HepG2 (cell line): Measurements from ENCODE around the gene LSR. TPM values are rescaled to one million over a fixed set of nuclear protein-coding genes. Genes with fewer than 3 reads are reported as not detected.

ENCODE experiments used
- ATAC-seq: fragments of 200-7000 bp; cut with Tn5 transposase; 3 replicates; pipeline ENCODE4 v1.9.1; 2020; ENCODE audit warnings: mild to moderate bottlenecking, moderate library complexity
- BruUV-seq: library from RNA; stranded (reverse); fragments of 400-500 nt; replicated peaks from 2 replicates; lab custom pipeline; 2021; lab: Mats Ljungman, UMichigan
- CTCF ChIA-PET: fragments of 300-600 bp; formaldehyde crosslinking; extraction: SDS; loops from one replicate; lab custom pipeline; 2021; ENCODE audit warnings: low total read pairs, inconsistent platforms, low intra/inter-chr PET ratio; lab: Yijun Ruan, JAX
- POLR2A ChIA-PET: fragments of 350-600 bp; sonication (Branson Sonifier 250); formaldehyde crosslinking; loops from one replicate; lab custom pipeline; 2020; ENCODE audit warnings: antibody characterized with exemption, inconsistent platforms; lab: Yijun Ruan, JAX
- DNase-seq: peaks from one replicate; pipeline ENCODE4 v3.0.0-alpha.2; 2015; ENCODE audit warnings: low spot score
- FAIRE-seq: peaks from 3 replicates; lab custom pipeline; 2011; peaks lifted over from hg19 to GRCh38; lab: Jason Lieb, UNC
- H2AFZ ChIP-seq: one replicate; pipeline ENCODE4 v1.6.1; 2011; ENCODE audit warnings: low read length, inconsistent platforms
- H3K27ac ChIP-seq: fragments of 300-600 bp; 3 replicates; pipeline ENCODE4 v1.8.0; 2011; ENCODE audit warnings: mixed run types, mild to moderate bottlenecking, mixed read lengths, low read length, inconsistent platforms; ENCODE audit not compliant: insufficient read depth; ENCODE audit errors: extremely low read length
- H3K27me3 ChIP-seq, 2 experiments: fragments of 200-600 bp in 1 of 2; 2 replicates in 1 of 2; 3 replicates in 1 of 2; pipeline versions ENCODE4 v1.6.0 to v1.8.0; 2011; ENCODE audit warnings: low read length in 2 of 2, mild to moderate bottlenecking in 2 of 2, moderate library complexity in 2 of 2, inconsistent platforms in 1 of 2; ENCODE audit not compliant: insufficient read depth in 2 of 2, control insufficient read depth in 1 of 2
- H3K36me3 ChIP-seq, 2 experiments: fragments of 200-600 bp in 1 of 2; replicated peaks in 1 of 2; 2 replicates in 1 of 2; 3 replicates in 1 of 2; pipeline versions ENCODE4 v1.5.1 to v1.8.0; 2011; ENCODE audit warnings: low read length in 2 of 2, inconsistent platforms in 1 of 2; ENCODE audit not compliant: insufficient read depth in 2 of 2, control insufficient read depth in 1 of 2
- H3K4me1 ChIP-seq: 2 replicates; pipeline ENCODE4 v1.5.1; 2012; ENCODE audit warnings: low read length, inconsistent platforms; ENCODE audit not compliant: insufficient read depth
- H3K4me2 ChIP-seq: 2 replicates; pipeline ENCODE4 v1.6.0; 2011; ENCODE audit warnings: low read depth, low read length, inconsistent platforms
- H3K4me3 ChIP-seq, 3 experiments: fragments of 200-600 bp in 1 of 3; sonication (generic), shearing (Covaris generic) in 1 of 3; replicated peaks in 1 of 3; 2 replicates each; pipeline ENCODE4 v1.5.1; 2011 to 2016; ENCODE audit warnings: low read length in 3 of 3, inconsistent platforms in 2 of 3, low read depth in 2 of 3, mild to moderate bottlenecking in 2 of 3, control low read depth in 1 of 3, mixed read lengths in 1 of 3; ENCODE audit not compliant: insufficient read depth in 1 of 3
- H3K79me2 ChIP-seq: one replicate; pipeline ENCODE4 v1.6.1; 2011; ENCODE audit warnings: low read length, inconsistent platforms; ENCODE audit not compliant: insufficient read depth
- H3K9ac ChIP-seq: 2 replicates; pipeline ENCODE4 v1.6.0; 2011; ENCODE audit warnings: mild to moderate bottlenecking, low read depth, low read length, inconsistent platforms; ENCODE audit not compliant: insufficient read depth
- H3K9me3 ChIP-seq: 2 replicates; pipeline ENCODE4 v1.5.1; 2012; ENCODE audit warnings: mild to moderate bottlenecking, low read length
- H4K20me1 ChIP-seq: 2 replicates; pipeline ENCODE4 v1.6.0; 2011; ENCODE audit warnings: inconsistent platforms, mild to moderate bottlenecking, low read length, moderate library complexity; ENCODE audit not compliant: insufficient read depth
- CAMTA2 ChIP-seq: sonication (generic); formaldehyde crosslinking; IDR thresholded peaks from 2 replicates; pipeline ENCODE4 v1.4.0; 2020; ENCODE audit warnings: mild to moderate bottlenecking, missing genetic modification reagents, borderline replicate concordance
- ESRRA ChIP-seq: sonication (generic); formaldehyde crosslinking; IDR thresholded peaks from 2 replicates; pipeline ENCODE4 v1.5.1; 2020; ENCODE audit warnings: mild to moderate bottlenecking, low read depth, missing genetic modification reagents
- HNF4G ChIP-seq, 2 experiments: sonication (generic) in 1 of 2; formaldehyde crosslinking in 1 of 2; IDR thresholded peaks; 2 replicates each; pipeline versions ENCODE4 v1.4.0 to v1.6.1; 2011 to 2020; ENCODE audit warnings: borderline replicate concordance in 2 of 2, low read depth in 2 of 2, mild to moderate bottlenecking in 2 of 2, low read length in 1 of 2, missing genetic modification reagents in 1 of 2, moderate library complexity in 1 of 2
- HNRNPK ChIP-seq: fragments of 200-400 bp; formaldehyde crosslinking; IDR thresholded peaks from 2 replicates; pipeline ENCODE4 v1.6.1; 2018; ENCODE audit warnings: low read length, low read depth, moderate library complexity, mild to moderate bottlenecking; ENCODE audit not compliant: poor library complexity, severe bottlenecking
- HOMEZ ChIP-seq: IDR thresholded peaks from 2 replicates; pipeline ENCODE4 v1.6.1; 2016; ENCODE audit warnings: low read depth
- KAT7 ChIP-seq: IDR thresholded peaks from 2 replicates; pipeline ENCODE4 v1.6.1; 2018; ENCODE audit warnings: borderline replicate concordance, missing compliant biosample characterization
- MED13 ChIP-seq: sonication (generic); formaldehyde crosslinking; IDR thresholded peaks from 2 replicates; pipeline ENCODE4 v1.5.0; 2020; ENCODE audit warnings: missing genetic modification reagents
- SNAPC2 ChIP-seq: sonication (generic); formaldehyde crosslinking; IDR thresholded peaks from 2 replicates; pipeline ENCODE4 v1.8.1; 2022; ENCODE audit warnings: mild to moderate bottlenecking, missing genetic modification reagents
- TEAD3 ChIP-seq: optimal IDR thresholded peaks from 2 replicates; pipeline ENCODE3; 2016; ENCODE audit warnings: borderline replicate concordance
- ZBTB1 ChIP-seq: sonication (generic); formaldehyde crosslinking; IDR thresholded peaks from 2 replicates; pipeline ENCODE4 v1.4.0; 2020; ENCODE audit warnings: missing genetic modification reagents, borderline replicate concordance
- ZMAT5 ChIP-seq: sonication (generic); formaldehyde crosslinking; IDR thresholded peaks from 2 replicates; pipeline ENCODE4 v1.5.0; 2020; ENCODE audit warnings: mild to moderate bottlenecking, low read depth, missing genetic modification reagents, borderline replicate concordance
- ZNF224 ChIP-seq: sonication (generic); formaldehyde crosslinking; IDR thresholded peaks from 2 replicates; pipeline ENCODE4 v1.5.0; 2020; ENCODE audit warnings: mild to moderate bottlenecking, missing genetic modification reagents
- ZNF589 ChIP-seq: sonication (generic); formaldehyde crosslinking; conservative IDR thresholded peaks from 2 replicates; pipeline ENCODE4 v1.8.0; 2022; ENCODE audit warnings: mild to moderate bottlenecking, moderate library complexity, missing genetic modification reagents
- ZNF678 ChIP-seq: sonication (generic); formaldehyde crosslinking; IDR thresholded peaks from 2 replicates; pipeline ENCODE4 v1.4.0; 2020; ENCODE audit warnings: mild to moderate bottlenecking, missing genetic modification reagents
- ZNF781 ChIP-seq: sonication (generic); formaldehyde crosslinking; IDR thresholded peaks from 2 replicates; pipeline ENCODE4 v1.5.1; 2020; ENCODE audit warnings: borderline replicate concordance, mild to moderate bottlenecking, missing genetic modification reagents; ENCODE audit errors: not compliant biosample characterization
- ZSCAN31 ChIP-seq: sonication (generic); formaldehyde crosslinking; IDR thresholded peaks from 2 replicates; pipeline ENCODE4 v1.5.0; 2020; ENCODE audit warnings: low read depth, mild to moderate bottlenecking, missing genetic modification reagents
- WGBS: methylation state at CpG from one replicate; pipeline ENCODE4 v1.1.6; 2017; ENCODE audit warnings: low lambda C conversion rate; 5-methylcytosine and 5-hydroxymethylcytosine counted together
- in situ Hi-C: cut with HindIII; loops from 2 replicates; pipeline ENCODE4 v1.10.0; 2017; ENCODE audit warnings: low pct_unique_long_range_greater_than_20kb; ENCODE audit not compliant: extremely low pct_ligation_motif_present
- intact Hi-C: fragments of 100-400 bp; cut with micrococcal nuclease; formaldehyde crosslinking; loops from one replicate; pipeline ENCODE4 v1.10.0; 2022; ENCODE audit not compliant: unreplicated experiment
- polyA plus RNA-seq, 8 experiments: library from polyadenylated mRNA; depleted of rRNA in 3 of 8; stranded (reverse) in 7 of 8; unstranded in 1 of 8; fragments of >200 nt; fragmentation: Illumina TruSeq in 4 of 8; extraction: Trizol in 4 of 8; gene quantifications; 2 replicates each; pipeline versions ENCODE4 v1.2.1 to v1.2.3, GENCODE V29; 2011 to 2016; ENCODE audit warnings: low read depth in 4 of 8, missing spikeins in 1 of 8, mixed read lengths in 1 of 8; ENCODE audit not compliant: insufficient read depth in 1 of 8
- total RNA-seq, 5 experiments: library from RNA; depleted of rRNA; stranded (reverse); fragments of >200 nt; fragmentation: Illumina TruSeq; extraction: Trizol; gene quantifications; 2 replicates each; pipeline ENCODE4 v1.2.3, GENCODE V29; 2016; ENCODE audit warnings: low read depth in 1 of 5
- TF ChIP-seq, protein P1 (sequence below): sonication (generic); formaldehyde crosslinking; IDR thresholded peaks from 2 replicates; pipeline ENCODE4 v1.4.0; 2020; ENCODE audit warnings: missing genetic modification reagents, borderline replicate concordance

LSR gene
- total and polyA plus RNA-seq, 2 of the 13 experiments (the other 11 are each of a cell fraction or from before 2014, with no cell fraction given), result 29.2 to 79.2 TPM

DNA sequence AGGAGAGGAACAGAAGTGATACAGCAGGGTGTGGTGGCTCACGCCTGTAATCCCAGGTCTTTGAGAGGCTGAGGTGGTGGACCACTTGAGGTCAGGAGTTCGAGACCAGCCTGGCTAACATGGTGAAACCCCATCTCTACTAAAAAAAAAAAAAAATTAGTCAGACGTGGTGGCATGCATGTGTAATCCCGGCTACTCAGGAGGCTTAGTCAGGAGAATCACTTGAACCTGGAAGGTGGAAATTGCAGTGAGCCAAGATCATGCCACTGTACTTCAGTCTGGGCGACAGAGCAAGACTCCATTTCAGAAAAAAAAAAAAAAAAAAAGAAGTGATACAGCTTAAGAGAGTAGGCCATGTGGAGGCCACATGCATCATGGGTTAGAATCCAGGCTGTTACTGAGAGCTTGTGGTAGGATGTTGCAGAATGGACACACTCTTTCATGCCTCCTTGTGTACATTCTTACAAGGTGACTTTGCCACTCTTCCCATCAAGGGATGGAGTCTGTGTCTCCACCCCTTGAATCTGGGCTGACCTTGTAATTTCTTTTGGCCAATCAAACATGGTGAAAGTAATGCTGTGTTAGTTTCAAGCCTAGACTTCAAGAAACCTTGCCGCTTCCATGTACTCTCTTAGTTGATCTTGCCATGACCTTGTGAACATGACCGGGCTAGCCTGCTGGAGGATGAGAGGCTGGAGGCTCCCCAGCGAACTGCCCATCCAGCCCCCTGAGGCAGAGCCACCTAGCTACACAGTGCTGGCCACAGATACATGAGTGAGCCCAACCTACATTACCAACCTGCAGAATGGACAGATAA lies 32.6 kb upstream of the LSR start:
- no peak overlapping the region for H2AFZ ChIP-seq
- H3K9me3 ChIP-seq, result no peaks in the 10 kb centered on the region
- no peak overlapping the region for H3K4me3 ChIP-seq
- no peaks in the 10 kb centered on the region for H3K79me2 ChIP-seq
- H3K27ac ChIP-seq, result no peak overlapping the region
- no peaks in the 10 kb centered on the region for H4K20me1 ChIP-seq
- no TSS peak for BruUV-seq
- 27% methylated on average over 8 of the region's 8 CpGs for WGBS
- FAIRE-seq, result no peak
- H3K4me2 ChIP-seq, result no peak overlapping the region
- DNase-seq, result no peak
- ATAC-seq, result no peak
- H3K27me3 ChIP-seq, result no peaks in the 10 kb centered on the region
- ChIA-PET CTCF (no interaction called here), POLR2A (no interaction called here)
- H3K4me1 ChIP-seq, result peaks cover 24% of the 10 kb centered on the region
- in situ Hi-C loops (no loop called here), intact Hi-C loops (no loop called here)
- H3K36me3 ChIP-seq, result no peaks in the 10 kb centered on the region
- H3K9ac ChIP-seq, result no peak overlapping the region
- TF ChIP-seq ZNF678 (CRISPR knock-in tag) (no peak), ESRRA (CRISPR knock-in tag) (no peak), ZBTB1 (no peak), MED13 (no peak), ZNF781 (no peak), ZNF224 (CRISPR knock-in tag) (no peak), ZNF589 (no peak), ZSCAN31 (CRISPR knock-in tag) (no peak), SNAPC2 (CRISPR knock-in tag) (no peak), TEAD3 (CRISPR knock-in tag) (no peak), HNRNPK (no peak), HNF4G (IDR thresholded peaks at IDR 0.05; ENCODE audit: borderline replicate concordance, low read depth, low read length) (no peak), HNF4G (CRISPR knock-in tag; IDR thresholded peaks at IDR 0.05; ENCODE audit: borderline replicate concordance, low read depth) (no peak), CAMTA2 (CRISPR knock-in tag) (no peak), HOMEZ (CRISPR knock-in tag) (no peak), ZMAT5 (CRISPR knock-in tag) (no peak), KAT7 (CRISPR knock-in tag) (no peak)
- TF ChIP-seq, protein P1, sequence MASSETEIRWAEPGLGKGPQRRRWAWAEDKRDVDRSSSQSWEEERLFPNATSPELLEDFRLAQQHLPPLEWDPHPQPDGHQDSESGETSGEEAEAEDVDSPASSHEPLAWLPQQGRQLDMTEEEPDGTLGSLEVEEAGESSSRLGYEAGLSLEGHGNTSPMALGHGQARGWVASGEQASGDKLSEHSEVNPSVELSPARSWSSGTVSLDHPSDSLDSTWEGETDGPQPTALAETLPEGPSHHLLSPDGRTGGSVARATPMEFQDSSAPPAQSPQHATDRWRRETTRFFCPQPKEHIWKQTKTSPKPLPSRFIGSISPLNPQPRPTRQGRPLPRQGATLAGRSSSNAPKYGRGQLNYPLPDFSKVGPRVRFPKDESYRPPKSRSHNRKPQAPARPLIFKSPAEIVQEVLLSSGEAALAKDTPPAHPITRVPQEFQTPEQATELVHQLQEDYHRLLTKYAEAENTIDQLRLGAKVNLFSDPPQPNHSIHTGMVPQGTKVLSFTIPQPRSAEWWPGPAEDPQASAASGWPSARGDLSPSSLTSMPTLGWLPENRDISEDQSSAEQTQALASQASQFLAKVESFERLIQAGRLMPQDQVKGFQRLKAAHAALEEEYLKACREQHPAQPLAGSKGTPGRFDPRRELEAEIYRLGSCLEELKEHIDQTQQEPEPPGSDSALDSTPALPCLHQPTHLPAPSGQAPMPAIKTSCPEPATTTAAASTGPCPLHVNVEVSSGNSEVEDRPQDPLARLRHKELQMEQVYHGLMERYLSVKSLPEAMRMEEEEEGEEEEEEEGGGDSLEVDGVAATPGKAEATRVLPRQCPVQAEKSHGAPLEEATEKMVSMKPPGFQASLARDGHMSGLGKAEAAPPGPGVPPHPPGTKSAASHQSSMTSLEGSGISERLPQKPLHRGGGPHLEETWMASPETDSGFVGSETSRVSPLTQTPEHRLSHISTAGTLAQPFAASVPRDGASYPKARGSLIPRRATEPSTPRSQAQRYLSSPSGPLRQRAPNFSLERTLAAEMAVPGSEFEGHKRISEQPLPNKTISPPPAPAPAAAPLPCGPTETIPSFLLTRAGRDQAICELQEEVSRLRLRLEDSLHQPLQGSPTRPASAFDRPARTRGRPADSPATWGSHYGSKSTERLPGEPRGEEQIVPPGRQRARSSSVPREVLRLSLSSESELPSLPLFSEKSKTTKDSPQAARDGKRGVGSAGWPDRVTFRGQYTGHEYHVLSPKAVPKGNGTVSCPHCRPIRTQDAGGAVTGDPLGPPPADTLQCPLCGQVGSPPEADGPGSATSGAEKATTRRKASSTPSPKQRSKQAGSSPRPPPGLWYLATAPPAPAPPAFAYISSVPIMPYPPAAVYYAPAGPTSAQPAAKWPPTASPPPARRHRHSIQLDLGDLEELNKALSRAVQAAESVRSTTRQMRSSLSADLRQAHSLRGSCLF (CRISPR knock-in tag), result no peak
